ENCODE results near the gene C9orf78.
A peak's percentile ranks its signal among the peaks of the same experiment; 100 is the strongest.

The C9orf78 gene

DNA sequence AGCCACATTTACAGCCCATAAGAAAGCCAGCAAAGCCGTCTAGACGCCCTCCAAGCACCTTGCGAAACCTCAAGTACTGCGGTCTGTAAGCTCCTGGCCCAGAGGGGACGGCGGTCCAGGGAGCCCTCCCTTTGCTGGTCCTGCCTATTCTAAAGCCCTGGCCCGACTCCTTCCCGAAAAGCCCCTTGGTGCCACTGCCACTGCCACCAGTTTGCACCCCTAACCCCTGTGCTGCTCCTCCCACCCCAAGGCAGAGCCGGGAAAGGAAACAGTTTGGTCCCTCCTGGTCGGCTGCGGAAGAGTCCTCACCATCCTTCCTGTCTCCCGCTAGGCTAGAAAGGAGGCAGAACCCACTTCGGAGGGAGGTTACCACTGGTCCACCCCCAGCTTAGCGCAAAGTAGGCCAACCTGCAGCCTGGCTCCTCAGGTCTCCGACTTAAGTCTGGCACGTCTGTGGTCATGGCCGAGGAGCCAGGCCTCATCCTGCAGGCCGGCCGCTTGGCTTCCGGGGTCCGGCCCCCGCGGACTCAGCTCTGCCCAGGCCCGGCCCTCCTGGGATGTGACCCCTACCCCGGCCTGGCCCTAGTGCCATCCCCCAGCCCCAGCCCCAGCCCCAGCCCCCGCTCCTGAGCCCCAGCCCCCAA is 12.1 kb downstream of the C9orf78 start:
- TF ChIP-seq, protein P1, sequence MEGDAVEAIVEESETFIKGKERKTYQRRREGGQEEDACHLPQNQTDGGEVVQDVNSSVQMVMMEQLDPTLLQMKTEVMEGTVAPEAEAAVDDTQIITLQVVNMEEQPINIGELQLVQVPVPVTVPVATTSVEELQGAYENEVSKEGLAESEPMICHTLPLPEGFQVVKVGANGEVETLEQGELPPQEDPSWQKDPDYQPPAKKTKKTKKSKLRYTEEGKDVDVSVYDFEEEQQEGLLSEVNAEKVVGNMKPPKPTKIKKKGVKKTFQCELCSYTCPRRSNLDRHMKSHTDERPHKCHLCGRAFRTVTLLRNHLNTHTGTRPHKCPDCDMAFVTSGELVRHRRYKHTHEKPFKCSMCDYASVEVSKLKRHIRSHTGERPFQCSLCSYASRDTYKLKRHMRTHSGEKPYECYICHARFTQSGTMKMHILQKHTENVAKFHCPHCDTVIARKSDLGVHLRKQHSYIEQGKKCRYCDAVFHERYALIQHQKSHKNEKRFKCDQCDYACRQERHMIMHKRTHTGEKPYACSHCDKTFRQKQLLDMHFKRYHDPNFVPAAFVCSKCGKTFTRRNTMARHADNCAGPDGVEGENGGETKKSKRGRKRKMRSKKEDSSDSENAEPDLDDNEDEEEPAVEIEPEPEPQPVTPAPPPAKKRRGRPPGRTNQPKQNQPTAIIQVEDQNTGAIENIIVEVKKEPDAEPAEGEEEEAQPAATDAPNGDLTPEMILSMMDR (IDR thresholded peaks at IDR 0.05; ENCODE audit: control insufficient read depth, extremely low read depth, insufficient read depth): no peak
- H3K4me3 ChIP-seq (ENCODE audit: low read depth, low read length): peak overlapping the region; percentile 61
- DNase-seq (ENCODE audit: low read depth): no peak

GRCh38 chr9:129816501-129817435 is 18.3 kb downstream of the C9orf78 start:
- no peak for DNase-seq (ENCODE audit: low read depth)
- TF ChIP-seq, protein P1 (IDR thresholded peaks at IDR 0.05; ENCODE audit: control insufficient read depth, extremely low read depth, insufficient read depth): no peak
- no peak overlapping the region for H3K4me3 ChIP-seq (ENCODE audit: low read depth, low read length)

DNA sequence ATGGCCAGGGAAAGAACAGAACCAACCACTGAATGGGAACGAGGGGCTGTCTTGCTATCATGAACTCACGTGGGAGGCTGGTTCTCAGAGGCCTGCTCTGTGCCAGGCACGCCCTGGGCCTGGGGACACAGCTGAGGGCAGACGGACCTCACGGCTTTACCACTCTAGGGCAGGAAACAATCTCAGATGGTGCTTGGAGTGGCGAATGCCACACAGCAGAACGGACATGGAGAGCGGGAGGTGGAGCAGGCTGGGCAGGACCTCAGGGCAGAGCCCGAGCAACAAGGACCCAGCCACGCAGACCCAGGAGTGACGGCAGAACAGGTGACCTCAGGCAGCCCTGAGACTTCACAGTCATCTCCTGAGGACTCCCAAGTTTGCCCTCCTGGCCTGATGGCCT is 19.8 kb downstream of the C9orf78 start:
- TF ChIP-seq, protein P1 (IDR thresholded peaks at IDR 0.05; ENCODE audit: control insufficient read depth, extremely low read depth, insufficient read depth): no peak
- no peak overlapping the region for H3K4me3 ChIP-seq (ENCODE audit: low read depth, low read length)

GRCh38 chr9:129814432-129815223 is 20.4 kb downstream of the C9orf78 start:
- no peak overlapping the region for H3K4me3 ChIP-seq (ENCODE audit: low read depth, low read length)
- TF ChIP-seq, protein P1 (IDR thresholded peaks at IDR 0.05; ENCODE audit: control insufficient read depth, extremely low read depth, insufficient read depth): no peak

More for the DNA sequence above, 19.8 kb downstream of the C9orf78 start:
- DNase-seq (ENCODE audit: low read depth): no peak

DNA sequence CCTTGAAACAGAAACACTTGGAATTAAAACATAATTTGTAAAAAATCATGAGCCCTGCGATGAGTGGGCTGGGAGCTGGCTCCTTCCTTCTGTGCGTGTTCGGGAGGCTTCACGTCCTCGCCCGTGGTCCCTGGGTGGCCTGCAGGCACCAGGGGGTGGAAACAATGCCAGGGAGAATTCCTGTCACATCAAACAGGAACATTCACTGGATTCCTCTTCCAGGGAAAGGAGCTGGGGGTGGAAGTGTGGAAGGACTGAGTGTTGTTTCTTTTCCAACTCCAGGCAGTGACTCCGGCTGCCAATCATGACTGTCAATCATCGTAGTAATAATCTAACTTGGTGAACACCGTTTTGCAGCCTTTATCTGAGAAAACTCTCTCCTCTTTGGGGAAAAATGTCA is 21.4 kb downstream of the C9orf78 start:
- DNase-seq (ENCODE audit: low read depth): no peak
- TF ChIP-seq, protein P1 (IDR thresholded peaks at IDR 0.05; ENCODE audit: control insufficient read depth, extremely low read depth, insufficient read depth): no peak

More at GRCh38 chr9:129814432-129815223, 20.4 kb downstream of the C9orf78 start:
- DNase-seq (ENCODE audit: low read depth): no peak

DNA sequence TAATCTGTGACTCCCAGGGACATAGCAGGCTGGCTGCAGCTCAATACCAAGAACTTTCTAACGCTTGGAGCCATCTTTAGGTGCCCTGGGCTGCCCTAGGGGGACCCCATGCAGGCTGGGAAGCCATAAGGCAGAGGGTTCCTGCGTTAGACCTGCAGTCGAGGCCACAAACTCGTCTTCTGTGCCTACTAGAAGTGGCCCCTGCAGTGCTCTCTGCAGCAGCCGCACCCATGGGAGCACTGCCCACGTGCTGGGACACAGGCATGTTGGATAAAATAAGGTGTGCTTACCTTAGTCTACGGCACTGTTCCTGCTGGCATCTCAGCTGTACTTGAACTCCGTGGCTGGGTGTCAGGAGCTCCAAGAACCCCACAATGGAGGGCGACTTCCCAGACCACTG is 22.7 kb downstream of the C9orf78 start:
- TF ChIP-seq, protein P1 (IDR thresholded peaks at IDR 0.05; ENCODE audit: control insufficient read depth, extremely low read depth, insufficient read depth): no peak
- no peak overlapping the region for H3K4me3 ChIP-seq (ENCODE audit: low read depth, low read length)
- no peak for DNase-seq (ENCODE audit: low read depth)

More for the DNA sequence above, 21.4 kb downstream of the C9orf78 start:
- no peak overlapping the region for H3K4me3 ChIP-seq (ENCODE audit: low read depth, low read length)
